GM18873 (cell line): ENCODE data around the gene PHC2.

Experiments used
- ATAC-seq: cut with Tn5 transposase; IDR thresholded peaks from one replicate; pipeline ENCODE4 v1.9.1; 2021; ENCODE audit warnings: mild to moderate bottlenecking, moderate library complexity, moderate number of reproducible peaks; ENCODE audit not compliant: unreplicated experiment, low FRiP score

The PHC2 gene

GRCh38 chr1:33426916-33427315 is 4.0 kb downstream of the PHC2 start:
- no peak for ATAC-seq

- no peak for ATAC-seq
These were observed 5.0 kb downstream of the PHC2 start for GRCh38 chr1:33425900-33426299.

- no peak for ATAC-seq
These were observed 6.3 kb downstream of the PHC2 start for GRCh38 chr1:33424610-33425009.

GRCh38 chr1:33424205-33424604 is 6.7 kb downstream of the PHC2 start:
- no peak for ATAC-seq

- no peak for ATAC-seq
These were observed 9.8 kb downstream of the PHC2 start for GRCh38 chr1:33420870-33421775.

- ATAC-seq: no peak
These were observed 12.1 kb downstream of the PHC2 start for GRCh38 chr1:33418811-33419210.

GRCh38 chr1:33414879-33415278 is 16.0 kb downstream of the PHC2 start:
- ATAC-seq: no peak

GRCh38 chr1:33410091-33410701 is 20.7 kb downstream of the PHC2 start:
- no peak for ATAC-seq

GRCh38 chr1:33408093-33408436 is 22.8 kb downstream of the PHC2 start:
- ATAC-seq: no peak

- no peak for ATAC-seq
These were observed 23.4 kb downstream of the PHC2 start for GRCh38 chr1:33407352-33408092.

- no peak for ATAC-seq
These were observed 28.7 kb downstream of the PHC2 start for GRCh38 chr1:33402206-33402605.

GRCh38 chr1:33401471-33401870 is 29.4 kb downstream of the PHC2 start:
- no peak for ATAC-seq

- ATAC-seq: no peak
These were observed 30.6 kb downstream of the PHC2 start for GRCh38 chr1:33400153-33400911.

GRCh38 chr1:33399375-33399774 is 31.5 kb downstream of the PHC2 start:
- no peak for ATAC-seq

- ATAC-seq: no peak
These were observed 32.9 kb downstream of the PHC2 start for GRCh38 chr1:33397994-33398393.

- ATAC-seq: no peak
These were observed 33.8 kb downstream of the PHC2 start for GRCh38 chr1:33397125-33397506.

- no peak for ATAC-seq
These were observed 34.4 kb downstream of the PHC2 start for GRCh38 chr1:33396188-33397124.

- ATAC-seq: no peak
These were observed 36.1 kb downstream of the PHC2 start for GRCh38 chr1:33394770-33395169.

GRCh38 chr1:33393991-33394390 is 36.9 kb downstream of the PHC2 start:
- no peak for ATAC-seq

- no peak for ATAC-seq
These were observed 37.4 kb downstream of the PHC2 start for GRCh38 chr1:33393524-33393923.
